Hematopoietic multipotent progenitor cell treated with erythropoietin and hydrocortisone succinate and interleukin-3 and kit ligand, for 17 days (in vitro differentiated cells): ENCODE data around the gene MAB21L4.

ENCODE experiments used
- DNase-seq: peaks from one replicate; pipeline ENCODE4 v3.0.0-alpha.2; 2015; ENCODE audit warnings: low spot score

The MAB21L4 gene

DNA sequence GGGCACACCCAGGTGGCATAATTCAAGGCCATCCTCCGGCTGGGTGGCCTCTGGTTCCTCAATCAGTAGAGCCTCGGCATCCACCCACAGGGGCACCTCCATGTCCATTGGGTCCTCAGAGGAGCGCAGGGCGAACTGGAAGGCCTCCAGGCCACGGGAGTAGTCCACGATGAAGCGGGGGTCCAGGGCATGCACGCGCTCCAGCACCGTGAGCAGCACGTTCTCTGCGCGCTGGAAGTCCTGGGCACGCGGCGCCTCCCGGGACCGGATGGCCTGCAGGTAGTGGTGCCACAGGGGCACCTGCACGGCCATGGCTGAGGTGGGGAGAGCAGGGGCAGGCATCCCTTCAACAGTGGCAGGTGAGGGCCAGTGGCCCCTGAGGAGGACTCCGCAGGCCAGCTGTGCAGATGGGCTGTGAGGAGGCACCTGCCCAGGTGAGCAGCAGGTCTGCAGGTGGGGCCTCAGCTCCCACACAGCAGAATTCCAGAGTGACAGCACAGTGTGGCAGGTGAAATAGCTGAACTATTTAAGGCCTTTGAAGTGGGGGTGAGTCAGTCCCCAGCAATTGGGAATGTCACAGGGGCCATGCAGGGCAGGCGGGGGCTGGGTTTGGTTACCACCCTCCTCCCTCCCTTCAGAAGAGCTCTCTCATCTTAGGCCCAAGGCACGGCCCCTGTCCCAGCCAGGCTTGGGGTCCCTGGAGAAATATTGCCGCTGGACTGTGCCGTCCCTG, at the start of gene MAB21L4:
MAB21L4 (minus strand) TSS at position 501 of the 733 bp plus-strand sequence; CDS start at position 342, 159 bp downstream.
- no peak for DNase-seq

DNA sequence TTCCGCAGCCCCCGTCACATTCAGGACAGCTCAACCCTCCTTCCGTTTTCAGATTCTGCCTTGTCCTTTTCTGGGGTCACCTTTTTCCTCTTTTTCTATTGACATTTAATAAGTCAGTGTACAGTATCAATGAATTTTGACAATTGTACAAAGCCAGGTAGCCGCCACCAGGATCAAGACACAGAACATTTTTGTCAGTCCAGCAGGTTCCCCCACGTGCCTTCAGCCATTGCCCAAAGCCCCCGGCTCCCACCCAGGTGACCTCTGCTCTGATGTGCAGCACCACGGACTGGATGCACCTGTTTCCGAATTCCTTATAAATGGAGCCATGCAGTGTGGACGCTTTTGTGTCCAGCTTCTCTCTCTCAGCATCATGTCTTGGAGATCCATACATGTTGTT, 40.1 kb upstream of the MAB21L4 start:
- DNase-seq, result no peak

DNA sequence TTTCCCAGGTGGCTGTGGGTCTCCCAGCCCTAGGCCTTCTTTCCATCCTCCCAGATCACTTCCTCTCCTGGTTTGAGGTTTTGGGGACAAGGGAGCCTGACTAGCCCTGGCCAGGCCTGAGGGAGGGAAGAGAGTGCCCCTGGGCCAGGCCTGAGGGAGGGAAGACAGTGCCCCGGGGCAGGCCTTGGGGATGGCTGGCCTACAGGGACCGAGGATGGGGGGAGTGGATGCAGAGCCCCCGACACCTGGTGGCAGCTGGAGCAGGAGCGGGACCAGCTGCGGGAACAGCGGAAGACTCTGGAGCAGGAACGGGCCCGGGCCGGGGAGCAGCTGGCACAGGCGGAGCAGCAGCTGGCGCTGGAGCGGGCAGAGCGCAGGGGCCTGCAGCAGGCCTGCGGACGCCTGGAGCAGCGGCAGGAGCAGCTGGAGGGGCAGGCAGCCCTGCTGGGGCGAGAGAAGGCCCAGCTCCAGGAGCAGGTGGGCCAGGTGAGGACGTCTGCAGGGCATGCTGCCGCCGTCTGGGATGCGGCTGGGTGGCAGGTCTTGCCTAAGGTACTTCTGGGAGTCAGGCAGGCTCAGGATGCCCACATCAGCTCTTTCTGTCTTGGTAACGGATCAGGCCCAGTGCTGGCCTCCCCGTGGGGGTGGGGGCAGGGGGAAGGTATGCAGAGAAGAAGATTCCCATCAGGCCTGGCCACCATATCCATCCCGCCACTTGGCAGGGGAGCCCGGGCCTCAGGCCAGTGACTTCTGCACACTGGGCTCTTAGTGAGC, 39.3 kb upstream of the MAB21L4 start:
- DNase-seq, result no peak

DNA sequence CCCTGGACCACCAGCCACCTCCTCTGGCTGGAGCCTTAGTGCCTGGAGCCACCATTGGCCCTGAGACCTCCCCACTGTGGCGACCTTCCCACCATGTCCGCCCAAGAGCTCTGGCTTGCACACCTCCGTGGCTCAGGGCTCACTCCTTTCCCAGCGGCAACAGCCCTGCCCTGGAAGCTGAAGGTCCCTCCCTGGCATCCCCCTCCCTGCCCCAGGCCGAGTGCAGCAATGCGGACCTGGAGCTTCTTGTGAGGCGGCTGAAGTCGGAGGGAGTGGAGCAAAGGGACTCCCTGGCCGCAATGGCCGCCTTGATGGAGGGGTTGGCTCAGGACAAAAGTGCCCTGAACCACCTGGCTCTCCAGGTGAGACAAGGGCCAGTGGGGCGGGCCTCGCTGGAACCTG, 38.7 kb upstream of the MAB21L4 start:
- DNase-seq, result no peak

DNA sequence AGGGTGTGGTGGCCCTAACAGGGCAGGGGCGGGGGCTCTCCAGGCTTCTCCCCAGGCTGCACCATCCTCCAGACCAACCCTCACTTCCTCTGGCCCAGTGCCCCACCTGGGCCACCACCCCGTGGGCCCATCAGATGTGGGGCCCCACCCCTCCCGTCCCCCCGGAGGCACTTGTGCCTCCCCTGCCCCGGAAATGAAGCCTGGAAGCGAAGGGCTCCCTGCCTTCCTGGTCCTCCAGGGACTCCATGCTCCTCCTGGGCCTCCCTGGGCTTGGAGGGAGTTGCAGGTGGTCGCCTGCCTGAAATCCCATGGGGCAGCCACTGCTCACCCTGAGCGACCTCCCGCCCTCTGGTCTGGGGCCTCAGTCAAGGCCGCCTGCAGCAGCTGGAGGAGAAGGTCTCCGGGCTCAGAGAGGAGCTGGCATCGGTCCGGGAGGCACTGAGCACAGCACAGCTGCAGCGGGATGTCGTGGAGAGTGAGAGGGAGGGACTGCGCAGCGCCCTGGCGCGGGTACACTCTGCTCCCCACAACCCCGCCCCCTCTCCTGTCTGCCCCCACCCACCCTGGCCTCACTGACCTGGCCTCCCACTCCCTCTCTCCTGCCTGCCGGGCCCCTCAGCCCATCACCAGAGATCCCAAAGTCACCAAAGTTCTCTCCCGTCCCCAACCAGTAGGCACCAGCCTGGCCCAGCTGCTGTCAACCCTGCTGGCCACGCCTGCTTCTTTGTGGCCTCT, 38.2 kb upstream of the MAB21L4 start:
- no peak for DNase-seq

DNA sequence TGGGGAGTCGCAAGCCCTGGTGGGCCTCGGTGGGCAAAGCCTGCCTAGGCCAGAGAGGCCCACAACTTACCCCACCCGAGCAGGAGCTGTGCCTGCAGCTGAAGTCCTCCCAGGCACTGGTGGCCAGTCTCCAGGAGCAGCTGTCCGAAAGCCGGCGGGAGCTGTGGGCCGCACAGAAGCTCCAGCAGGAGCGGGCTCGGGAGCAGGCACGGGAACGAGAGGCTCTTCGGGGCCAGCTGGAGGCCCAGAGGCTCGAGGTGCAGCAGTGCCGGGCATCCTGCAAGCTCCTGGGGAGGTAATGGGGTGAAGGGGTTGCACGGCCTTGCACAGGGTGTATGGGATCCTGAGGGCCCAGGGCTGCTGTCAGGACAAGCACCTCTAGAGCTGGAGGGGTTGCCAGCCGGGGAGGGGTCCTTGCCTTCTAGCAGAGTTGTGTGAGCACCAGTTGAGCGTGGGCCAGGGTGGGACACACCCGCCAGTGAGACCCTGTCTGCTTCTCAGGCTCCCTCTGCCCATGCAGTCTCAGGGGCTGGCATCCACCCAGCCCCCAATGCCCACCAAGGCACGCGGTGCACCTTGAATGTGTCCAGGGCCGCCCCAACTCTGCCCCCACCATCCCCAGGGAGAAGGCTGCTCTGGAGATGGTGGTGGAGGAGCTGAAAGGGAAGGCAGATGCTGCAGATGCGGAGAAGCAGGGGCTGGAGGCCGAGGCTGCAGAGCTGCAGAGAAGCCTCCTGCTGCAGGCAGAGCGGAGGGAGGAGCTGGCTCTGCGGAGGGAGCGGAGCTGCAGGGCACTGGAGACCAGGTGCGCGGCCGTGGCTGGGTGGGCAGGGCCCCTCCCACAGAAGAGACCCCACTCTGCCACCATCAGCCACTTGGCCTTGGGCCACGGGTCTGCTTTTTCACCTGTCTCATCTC, 37.4 kb upstream of the MAB21L4 start:
- DNase-seq, result no peak

DNA sequence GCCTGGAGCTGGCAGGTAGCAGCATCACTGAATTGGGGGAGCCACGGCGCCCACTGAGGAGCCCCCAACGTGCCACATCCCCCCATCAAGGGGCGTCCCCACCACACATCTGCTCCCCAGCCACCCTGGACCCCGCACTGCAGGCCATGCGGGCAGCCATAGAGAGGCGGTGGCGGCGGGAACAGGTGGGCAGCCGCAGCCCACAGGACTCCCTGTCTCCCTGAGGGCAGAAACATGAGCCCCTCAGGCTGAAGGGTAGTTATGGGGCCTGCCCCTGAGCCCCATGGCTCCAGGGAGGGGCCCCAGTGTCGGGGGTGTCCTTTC, 36.7 kb upstream of the MAB21L4 start:
- DNase-seq, result no peak

DNA sequence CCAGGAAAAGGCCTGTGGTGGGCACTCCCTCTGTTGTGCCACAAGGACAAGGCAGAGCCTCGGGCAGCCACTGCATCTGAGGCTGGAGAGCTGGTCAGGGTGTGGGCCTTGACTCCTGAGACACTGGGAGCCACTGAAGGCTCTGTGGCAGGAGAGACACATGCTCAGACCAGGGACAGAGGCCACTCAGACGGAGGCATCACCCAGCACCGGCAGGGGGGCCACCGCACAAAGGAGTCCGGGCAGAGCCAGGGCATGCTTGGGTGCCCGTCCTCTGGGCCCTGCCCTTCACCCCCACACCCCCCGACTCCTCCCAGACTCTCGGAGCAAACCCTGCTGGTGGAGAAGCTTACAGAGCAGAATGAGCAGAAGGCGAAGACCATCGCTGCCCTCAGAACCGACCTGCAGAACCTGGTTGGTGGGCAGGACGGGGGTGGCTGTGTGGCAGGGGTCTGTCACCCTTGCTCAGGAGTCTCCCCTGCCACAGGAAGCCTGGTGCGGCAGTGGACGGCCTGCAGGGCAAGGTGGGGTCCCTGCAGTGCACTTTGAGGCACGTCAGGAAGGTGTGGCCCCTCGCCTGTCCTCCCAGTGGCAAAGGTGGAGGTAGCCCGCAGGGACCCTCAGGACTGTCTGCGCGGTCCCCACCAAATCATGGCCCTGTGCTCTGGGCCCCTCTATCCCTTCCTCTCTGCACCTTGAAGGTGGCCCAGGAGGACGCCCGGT, 36.2 kb upstream of the MAB21L4 start:
- no peak for DNase-seq

DNA sequence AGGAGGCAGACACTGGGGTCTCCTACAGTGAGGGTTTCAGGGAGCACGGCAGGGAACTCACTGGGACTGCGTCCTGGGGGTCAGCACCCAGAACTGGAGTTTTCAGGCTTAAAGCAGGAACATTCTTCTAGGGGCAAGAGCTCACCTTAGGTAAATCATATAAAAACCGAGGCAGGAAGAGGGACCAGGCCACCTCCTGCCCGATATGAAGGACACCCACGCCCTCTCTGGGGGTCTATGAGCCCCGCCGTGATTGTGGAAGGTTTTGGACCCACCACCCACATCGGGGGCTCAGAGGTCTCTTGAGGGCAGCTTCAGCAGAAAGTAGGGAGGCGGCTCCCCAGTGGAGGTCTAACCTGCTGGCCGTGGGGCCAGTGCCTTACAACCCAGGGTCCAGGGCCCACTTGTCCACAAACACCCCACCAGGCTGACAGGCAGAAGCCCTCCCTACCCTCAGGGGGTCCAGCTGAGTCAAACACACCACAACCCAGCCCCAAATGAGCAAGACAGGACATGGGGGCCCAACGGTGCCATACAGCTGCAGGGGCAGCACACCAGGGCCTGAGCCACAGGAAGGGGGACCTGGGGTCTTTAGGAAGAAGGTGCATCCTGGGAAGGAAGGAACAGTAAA, 35.5 kb upstream of the MAB21L4 start:
- no peak for DNase-seq

DNA sequence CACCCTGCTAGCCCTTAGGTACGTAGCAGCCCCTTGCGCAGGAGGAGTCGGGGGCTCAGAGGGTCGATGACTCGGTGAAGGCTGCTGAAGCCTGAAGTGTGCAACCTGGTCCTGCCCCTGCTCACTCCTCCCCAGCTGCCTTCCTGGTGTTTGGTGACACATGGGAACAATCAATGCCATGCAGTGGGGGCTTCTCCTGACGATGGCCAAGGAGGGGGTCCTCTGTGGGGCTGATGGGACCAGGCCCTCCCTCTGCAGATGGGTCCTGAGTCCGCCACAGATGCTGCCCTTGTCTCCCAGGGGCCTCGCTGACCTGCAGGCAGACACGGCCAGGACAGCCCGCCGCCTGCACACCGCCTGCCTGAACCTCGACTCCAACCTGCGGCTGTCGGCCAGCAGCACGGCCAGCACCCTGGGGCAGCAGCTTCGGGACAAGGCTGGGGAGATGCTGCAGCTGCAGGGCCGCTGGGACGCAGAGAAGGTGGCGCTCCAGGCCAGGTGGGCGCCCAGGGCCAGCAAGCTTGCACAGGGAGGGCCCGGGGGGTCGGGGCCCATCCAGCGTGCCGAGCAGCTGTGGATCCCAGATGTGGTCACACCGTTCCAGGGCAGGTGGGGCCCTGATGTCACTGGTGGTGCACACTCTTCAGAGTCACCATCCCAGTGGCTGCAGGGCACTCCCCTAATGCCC, 34.8 kb upstream of the MAB21L4 start:
- no peak for DNase-seq

DNA sequence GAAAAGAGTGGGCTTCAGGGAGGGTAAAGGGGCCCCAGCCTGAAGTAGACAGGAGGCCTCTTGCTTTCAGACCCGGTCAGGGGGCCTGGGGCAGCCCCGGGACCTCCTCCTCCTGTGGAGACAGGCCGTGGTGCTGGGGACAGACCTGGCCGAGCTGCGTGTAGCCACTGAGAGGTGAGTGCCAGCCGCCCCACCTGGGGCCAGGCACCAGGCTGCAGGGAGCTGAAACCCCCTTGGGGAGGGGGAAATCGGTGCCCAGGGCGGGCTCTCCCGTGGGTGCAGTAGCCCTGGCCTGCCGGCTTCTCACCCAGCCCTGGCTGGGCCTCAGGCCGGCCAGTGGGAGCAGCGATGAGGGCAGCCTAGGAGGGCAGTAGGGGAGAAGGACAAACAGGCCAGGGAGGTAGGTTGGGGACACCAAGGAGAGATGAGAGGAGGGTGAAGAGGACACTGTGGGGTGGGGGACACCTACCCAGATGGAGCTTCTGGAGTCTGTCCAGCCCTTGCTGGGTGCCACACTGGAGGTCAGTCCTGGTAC, 34.2 kb upstream of the MAB21L4 start:
- DNase-seq, result no peak

DNA sequence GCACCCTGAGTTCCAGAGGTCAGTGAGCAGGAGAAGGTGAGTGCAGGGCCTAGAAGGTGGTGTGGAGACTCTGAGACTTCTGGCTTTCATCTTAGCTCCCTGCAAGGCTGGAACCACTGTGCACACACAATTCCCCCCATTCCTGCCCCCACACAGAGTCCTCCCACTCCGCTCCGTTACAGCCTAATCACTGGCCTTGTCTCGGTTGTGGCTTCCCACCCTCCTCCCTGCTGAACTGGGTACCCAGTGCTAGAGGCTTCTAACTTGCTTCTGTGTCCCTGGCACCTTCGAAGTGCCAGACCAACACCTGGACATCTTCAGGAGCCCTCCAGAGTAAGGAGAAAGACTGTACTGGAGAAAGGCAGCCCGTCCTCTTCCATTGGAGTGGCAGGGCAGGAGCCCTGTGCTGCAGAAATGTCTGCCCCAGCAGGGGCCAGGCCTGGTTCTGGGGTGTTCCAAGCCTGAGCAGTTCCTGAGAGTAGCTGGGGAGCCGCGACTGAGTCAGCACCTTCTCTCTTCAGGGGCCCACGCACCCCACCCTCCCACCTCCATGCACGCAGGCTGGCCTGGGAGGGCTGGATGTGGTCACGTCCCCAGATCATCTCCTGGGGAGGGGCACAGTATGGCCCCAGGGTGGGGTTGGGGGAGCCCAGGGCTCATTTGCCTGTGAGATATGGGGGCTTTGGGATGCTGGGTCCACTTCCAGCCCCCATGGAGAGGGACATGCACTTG, 33.6 kb upstream of the MAB21L4 start:
- DNase-seq, result no peak

DNA sequence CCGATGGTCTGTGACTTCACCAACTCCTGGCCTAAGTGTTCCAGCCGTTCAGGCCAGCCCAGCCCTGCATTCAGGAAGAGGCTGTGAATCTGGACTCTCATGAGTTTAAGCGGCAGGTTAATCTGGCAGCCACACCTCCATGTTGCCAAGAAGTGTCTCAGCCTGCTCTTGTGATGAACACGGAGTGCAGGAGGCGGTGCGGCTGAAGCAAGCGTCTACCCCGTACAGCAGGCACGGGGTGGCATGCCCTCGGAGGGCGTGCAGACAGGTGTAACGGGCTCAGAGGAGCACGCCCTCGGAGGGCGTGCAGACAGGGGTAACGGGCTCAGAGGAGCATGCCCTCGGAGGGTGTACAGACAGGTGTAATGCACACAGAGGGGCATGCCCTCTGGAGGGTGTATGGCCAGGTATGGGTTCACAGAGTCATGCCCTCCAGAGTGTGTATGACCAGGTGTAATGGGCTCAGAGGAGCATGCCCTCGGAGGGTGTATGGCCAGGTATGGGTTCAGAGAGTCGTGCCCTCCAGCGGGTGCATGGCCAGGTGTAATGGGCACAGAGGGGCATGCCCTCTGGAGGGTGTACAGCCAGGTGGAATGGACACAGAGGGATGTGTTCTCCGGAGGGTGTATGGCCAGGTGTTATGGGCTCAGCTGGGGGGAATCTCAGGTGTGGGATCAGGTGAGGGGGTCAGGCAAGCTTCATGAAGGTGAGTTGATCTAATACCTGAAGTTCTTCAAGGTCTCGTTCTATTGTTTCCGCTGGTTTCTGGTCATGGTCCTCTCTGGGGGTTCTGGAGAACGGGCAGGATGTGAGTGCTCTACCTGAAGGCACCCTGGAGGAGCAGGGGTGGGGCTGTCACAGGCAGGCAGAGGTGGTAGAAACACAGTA, 32.8 kb upstream of the MAB21L4 start:
- no peak for DNase-seq

DNA sequence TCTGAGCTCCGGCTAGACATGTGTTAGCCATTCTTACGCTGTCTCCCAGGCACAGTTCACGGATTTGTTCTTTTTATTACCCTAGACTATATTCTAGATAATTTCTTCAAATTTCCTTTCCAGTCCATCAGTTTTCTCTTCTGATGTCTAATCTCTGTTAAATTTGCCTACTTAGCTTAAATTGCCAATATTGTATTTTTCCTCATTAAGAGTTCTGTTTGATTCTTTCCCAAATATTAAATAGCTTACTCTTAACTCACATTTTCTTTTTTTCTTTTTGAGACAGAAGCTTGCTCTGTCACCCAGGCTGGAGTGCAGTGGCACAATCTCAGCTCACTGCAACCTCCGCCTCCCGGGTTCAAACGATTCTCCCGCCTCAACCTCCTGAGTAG, 31.4 kb upstream of the MAB21L4 start:
- no peak for DNase-seq

DNA sequence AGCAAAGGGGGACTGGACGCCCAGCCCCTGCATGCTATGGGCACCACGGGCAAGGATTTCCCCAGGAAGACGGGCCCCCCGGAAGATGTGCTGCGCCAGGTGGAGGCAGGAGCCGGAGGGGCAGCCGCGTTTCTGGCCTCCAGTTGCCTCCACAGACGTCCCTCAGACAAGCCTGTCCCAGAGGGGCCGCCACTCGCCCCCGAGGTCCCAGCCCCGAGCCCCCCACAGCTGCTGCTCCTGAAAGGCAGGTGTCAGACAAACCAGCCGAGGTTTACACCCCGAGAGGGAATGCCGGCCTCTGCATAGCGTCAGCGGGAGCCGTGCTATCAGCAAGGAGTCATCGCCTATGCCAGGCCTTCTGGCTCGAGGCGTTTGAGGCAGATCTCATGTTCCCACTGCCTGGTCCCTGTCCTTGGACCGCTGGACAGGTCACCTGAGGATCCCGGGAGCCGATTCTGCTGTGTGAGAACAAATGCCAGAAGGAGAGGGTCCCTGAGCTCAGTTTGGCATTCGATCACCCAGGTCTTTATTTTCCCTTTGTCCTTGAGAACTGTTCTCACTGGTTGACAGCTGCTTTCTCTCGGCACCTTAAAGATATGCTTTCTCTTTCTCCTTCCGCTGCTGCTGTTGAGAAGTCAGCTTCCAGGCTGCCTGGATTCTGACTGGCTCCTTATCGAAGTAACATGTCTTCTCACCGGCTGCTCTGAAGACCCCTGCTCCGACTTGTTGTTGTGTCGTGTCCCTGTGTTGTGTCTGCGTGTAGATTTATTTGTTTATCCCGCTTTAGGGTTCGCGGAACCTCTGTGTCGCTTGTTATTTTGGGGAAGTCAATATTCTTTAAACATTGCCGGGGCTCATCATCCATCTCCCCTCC, 30.8 kb upstream of the MAB21L4 start:
- DNase-seq, result no peak

DNA sequence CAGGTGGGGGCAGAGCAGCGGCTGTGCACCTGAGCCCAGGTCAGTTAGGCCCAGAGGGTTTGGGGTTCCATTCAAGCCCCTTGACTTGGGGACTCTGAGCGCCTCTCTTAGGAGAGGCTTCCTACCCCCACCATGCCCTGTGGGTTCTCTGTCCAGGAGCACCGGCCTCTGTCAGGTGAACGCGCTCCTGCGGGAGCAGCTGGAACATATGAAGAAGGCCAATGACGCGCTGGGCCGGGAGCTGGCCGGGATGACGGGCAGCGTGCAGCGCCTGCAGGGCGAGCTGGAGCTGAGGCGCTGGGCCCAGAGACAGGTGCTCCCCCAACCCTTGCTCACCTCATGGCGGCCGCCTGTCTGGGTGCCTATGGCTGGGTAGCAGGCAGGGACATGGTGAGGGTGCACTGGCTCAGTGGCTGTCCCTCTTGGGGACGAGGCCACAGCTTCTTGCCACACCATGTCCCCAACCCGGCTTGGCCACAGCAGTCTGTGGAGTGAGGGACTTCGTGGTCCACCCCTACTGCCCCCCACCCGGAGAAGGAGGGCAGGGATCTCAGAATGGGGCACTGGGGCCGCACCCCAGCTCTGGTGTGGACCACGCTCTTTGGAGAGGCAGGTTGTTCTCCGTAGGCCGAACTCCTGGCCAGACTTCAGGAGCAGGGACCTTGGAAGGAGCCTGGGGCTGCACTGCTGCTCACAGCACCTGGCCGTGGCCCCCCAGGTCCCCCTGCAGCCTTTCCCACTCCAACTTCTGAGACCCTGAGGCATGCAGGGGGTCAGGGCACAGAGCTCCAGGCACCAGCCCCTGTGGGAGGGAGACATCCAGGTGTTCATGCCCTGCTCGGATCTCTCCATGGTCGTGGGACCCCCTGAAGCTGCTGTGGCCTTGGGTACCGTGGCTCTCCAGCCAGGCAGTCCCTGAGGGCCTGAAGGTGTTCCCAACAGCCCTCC, 29.9 kb upstream of the MAB21L4 start:
- no peak for DNase-seq
